GM20000 (cell line): ENCODE results near the gene ITGA5.
A peak's percentile ranks its signal among the peaks of the same experiment; 100 is the strongest.

Source experiments
- DNase-seq: peaks from one replicate; pipeline ENCODE4 v3.0.0; 2012; ENCODE audit warnings: low spot score
- TF ChIP-seq, protein P1 (sequence below): IDR thresholded peaks from 2 replicates; pipeline ENCODE4 v1.5.1; 2012; ENCODE audit warnings: mild to moderate bottlenecking, control low read depth; ENCODE audit errors: extremely low read depth, missing control alignments

ITGA5 gene

DNA sequence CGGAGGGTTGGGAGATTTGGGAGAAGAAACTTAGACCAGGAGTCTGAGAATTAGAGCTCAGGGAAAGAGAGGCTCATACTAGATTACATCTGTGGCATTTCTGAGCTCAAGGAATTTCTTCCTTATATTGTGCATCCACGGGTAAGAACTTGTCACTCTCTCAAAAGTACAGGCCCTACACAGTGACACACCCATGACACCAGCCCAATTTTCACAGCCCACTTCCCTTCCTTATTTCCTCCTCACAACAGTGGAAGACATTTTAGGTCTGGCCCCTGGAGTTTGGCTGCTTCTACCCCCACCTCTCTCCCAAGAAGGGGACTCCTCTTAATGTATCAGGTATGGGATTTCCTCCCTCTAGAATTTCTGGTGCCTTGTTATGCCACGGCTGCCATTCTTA lies 25.3 kb downstream of the ITGA5 start:
- no peak for DNase-seq
- TF ChIP-seq, protein P1, sequence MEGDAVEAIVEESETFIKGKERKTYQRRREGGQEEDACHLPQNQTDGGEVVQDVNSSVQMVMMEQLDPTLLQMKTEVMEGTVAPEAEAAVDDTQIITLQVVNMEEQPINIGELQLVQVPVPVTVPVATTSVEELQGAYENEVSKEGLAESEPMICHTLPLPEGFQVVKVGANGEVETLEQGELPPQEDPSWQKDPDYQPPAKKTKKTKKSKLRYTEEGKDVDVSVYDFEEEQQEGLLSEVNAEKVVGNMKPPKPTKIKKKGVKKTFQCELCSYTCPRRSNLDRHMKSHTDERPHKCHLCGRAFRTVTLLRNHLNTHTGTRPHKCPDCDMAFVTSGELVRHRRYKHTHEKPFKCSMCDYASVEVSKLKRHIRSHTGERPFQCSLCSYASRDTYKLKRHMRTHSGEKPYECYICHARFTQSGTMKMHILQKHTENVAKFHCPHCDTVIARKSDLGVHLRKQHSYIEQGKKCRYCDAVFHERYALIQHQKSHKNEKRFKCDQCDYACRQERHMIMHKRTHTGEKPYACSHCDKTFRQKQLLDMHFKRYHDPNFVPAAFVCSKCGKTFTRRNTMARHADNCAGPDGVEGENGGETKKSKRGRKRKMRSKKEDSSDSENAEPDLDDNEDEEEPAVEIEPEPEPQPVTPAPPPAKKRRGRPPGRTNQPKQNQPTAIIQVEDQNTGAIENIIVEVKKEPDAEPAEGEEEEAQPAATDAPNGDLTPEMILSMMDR: no peak

- no peak for DNase-seq
- TF ChIP-seq, protein P1: no peak
Observed at GRCh38 chr12:54393207-54393609, 25.9 kb downstream of the ITGA5 start.

GRCh38 chr12:54392485-54393206 lies 26.4 kb downstream of the ITGA5 start:
- TF ChIP-seq, protein P1: no peak
- DNase-seq: no peak

GRCh38 chr12:54390668-54391551 lies 28.2 kb downstream of the ITGA5 start:
- TF ChIP-seq, protein P1: peak; percentile 30
- DNase-seq: peak; percentile 88

GRCh38 chr12:54390176-54390667 lies 28.8 kb downstream of the ITGA5 start:
- TF ChIP-seq, protein P1: no peak
- DNase-seq: no peak

DNA sequence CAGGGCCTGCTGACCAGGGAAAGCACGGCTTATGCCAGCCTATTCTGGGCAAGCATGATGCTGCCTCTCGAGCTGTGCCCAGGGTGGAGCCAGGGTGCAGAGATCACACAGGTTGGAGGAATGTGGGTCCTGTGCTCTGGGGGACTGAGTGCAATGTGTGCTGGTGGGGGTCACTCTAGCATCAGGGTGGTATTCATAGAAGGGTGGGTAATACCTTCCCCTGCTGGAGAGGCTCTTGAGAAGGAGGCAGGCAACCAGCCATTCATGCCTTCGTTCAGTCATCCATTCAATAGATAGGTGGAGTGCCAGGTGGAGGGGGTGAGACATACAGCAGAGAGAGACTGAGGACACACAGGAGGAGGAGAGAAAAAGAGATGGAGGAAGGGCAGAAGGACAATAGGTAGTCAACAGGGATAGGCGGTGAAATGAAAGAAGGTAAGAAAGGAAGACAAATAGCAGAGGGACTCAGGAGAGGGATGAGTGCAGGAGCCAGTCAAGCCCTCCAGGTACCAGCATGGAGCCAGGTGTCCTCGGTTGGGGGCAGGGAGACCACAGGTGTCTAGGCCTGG lies 29.4 kb downstream of the ITGA5 start:
- no peak for DNase-seq

More for the DNA sequence above, 29.4 kb downstream of the ITGA5 start:
- TF ChIP-seq, protein P1: no peak
